Measurements from ENCODE around the gene CTDSPL.

DNA sequence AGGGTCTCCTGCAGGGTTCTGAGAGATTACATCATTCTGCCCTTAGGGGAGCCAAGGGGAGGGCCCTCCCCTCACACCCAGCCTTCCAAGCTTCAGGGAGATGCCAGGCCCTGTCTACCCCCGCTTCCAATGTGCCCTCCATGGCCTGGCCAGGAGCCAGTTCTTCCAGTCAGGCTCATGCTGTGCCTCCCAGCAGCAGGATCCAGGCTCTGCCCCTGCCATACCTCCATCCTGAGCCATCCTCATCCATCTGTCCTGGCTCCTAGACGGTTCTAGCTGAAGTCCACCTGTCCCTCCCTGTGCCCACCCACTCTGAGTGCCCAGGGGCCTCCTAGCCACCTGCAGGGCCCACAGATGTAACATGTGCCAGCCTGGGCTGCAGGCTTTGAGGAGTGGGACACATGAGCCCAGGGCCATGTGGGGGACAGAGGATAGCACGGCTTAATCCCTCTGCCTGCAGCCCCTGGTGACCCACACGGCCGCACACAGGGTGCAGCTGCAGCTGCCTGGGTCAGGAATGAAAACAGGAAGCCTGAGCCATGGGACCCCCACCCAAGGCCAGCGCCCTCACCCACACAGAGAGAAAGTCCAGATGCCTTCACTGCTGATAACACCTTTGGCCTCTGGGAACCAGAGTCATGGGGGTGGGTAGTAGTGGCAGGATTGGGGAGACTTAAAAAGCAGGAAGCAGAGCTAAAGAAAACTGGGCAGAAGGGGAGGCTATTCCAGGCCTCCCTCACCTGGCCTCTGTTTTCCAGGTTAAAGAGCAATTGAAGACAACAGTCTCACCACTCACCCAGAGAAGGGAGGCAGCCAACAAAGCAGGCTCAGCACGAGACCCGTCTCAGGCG is 156.0 kb downstream of the CTDSPL start:
- TF ChIP-seq, protein P1, sequence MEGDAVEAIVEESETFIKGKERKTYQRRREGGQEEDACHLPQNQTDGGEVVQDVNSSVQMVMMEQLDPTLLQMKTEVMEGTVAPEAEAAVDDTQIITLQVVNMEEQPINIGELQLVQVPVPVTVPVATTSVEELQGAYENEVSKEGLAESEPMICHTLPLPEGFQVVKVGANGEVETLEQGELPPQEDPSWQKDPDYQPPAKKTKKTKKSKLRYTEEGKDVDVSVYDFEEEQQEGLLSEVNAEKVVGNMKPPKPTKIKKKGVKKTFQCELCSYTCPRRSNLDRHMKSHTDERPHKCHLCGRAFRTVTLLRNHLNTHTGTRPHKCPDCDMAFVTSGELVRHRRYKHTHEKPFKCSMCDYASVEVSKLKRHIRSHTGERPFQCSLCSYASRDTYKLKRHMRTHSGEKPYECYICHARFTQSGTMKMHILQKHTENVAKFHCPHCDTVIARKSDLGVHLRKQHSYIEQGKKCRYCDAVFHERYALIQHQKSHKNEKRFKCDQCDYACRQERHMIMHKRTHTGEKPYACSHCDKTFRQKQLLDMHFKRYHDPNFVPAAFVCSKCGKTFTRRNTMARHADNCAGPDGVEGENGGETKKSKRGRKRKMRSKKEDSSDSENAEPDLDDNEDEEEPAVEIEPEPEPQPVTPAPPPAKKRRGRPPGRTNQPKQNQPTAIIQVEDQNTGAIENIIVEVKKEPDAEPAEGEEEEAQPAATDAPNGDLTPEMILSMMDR (IDR thresholded peaks at IDR 0.05), result no peak
- TF ChIP-seq EZH2 (IDR thresholded peaks at IDR 0.05) (no peak), EZH2phosphoT487 (IDR thresholded peaks at IDR 0.05) (no peak)

Measured in neural progenitor cell (in vitro differentiated cells).